Mammary epithelial cell (primary cell): ENCODE data around the gene SMIM27.

ENCODE experiments used
- CTCF ChIP-seq, 2 donors: IDR thresholded peaks in 1 of 2; conservative IDR thresholded peaks in 1 of 2; 2 replicates each; pipeline ENCODE4 v1.5.1; 2011 to 2012; ENCODE audit warnings: inconsistent platforms in 2 of 2, low read length in 2 of 2, mild to moderate bottlenecking in 2 of 2, control low read depth in 1 of 2, low read depth in 1 of 2; ENCODE audit not compliant: insufficient read depth in 1 of 2; ENCODE audit errors: extremely low read depth in 1 of 2
- EZH2 ChIP-seq: IDR thresholded peaks from 2 replicates; pipeline ENCODE4 v1.6.1; 2012; ENCODE audit warnings: low read length, inconsistent platforms, borderline replicate concordance

- TF ChIP-seq CTCF (conservative IDR thresholded peaks at IDR 0.05 in 1 of 2, IDR thresholded peaks at IDR 0.05 in 1 of 2; ENCODE audit: extremely low read depth in 1 of 2, insufficient read depth in 1 of 2, low read depth in 1 of 2, low read length in 2 of 2) = no peak
- TF ChIP-seq EZH2 = no peak
Measured at GRCh38 chr9:32565967-32566366, 13.8 kb downstream of the SMIM27 start.
